Cardiac muscle cell (in vitro differentiated cells and primary cell): Measurements from ENCODE around the gene TUBB. TPM values are rescaled to one million over a fixed set of nuclear protein-coding genes. Genes with fewer than 3 reads are reported as not detected.

ENCODE experiments used
- DNase-seq, 2 donors: peaks; one replicate each; pipeline versions ENCODE4 v3.0.0 to v3.0.0-alpha.2; 2010 to 2017; ENCODE audit warnings: low read depth in 1 of 2, low spot score in 1 of 2
- H3K27ac ChIP-seq: fragments of 200-600 bp; sonication (generic); 2 replicates; pipeline ENCODE4 v1.5.1; 2016
- H3K27me3 ChIP-seq: fragments of 200-600 bp; sonication (generic); 2 replicates; pipeline ENCODE4 v1.6.0; 2016; ENCODE audit warnings: control low read depth
- H3K36me3 ChIP-seq: fragments of 200-600 bp; sonication (generic); 2 replicates; pipeline ENCODE4 v1.5.1; 2016; ENCODE audit warnings: control low read depth
- H3K4me1 ChIP-seq: fragments of 200-600 bp; sonication (generic); 2 replicates; pipeline ENCODE4 v1.8.1; 2017; ENCODE audit warnings: low read depth, mild to moderate bottlenecking, mixed run types
- H3K4me3 ChIP-seq: fragments of 200-600 bp; sonication (generic); 2 replicates; pipeline ENCODE4 v1.5.1; 2016; ENCODE audit warnings: mild to moderate bottlenecking
- H3K9me3 ChIP-seq: fragments of 200-600 bp; sonication (generic); 2 replicates; pipeline ENCODE4 v1.5.1; 2017; ENCODE audit warnings: low read depth, mild to moderate bottlenecking, control low read depth
- polyA plus RNA-seq: library from polyadenylated mRNA; unstranded; fragments of >200 nt; fragmentation: Nextera tagmentation; extraction: Ambion mirVana; gene quantifications from 2 replicates; pipeline ENCODE4 v1.2.1, GENCODE V29; 2016
- total RNA-seq: library from RNA; depleted of rRNA; stranded (reverse); fragments of >200 nt; gene quantifications from 2 replicates; pipeline ENCODE4 v1.2.3, GENCODE V29; 2016
- TF ChIP-seq, protein P1 (sequence below): IDR thresholded peaks from 2 replicates; pipeline ENCODE4 v1.5.1; 2012; ENCODE audit warnings: low read depth, mild to moderate bottlenecking, low read length

TUBB gene
- total and polyA plus RNA-seq, 2 experiments from 2014 or later = 675 to 827 TPM

DNA sequence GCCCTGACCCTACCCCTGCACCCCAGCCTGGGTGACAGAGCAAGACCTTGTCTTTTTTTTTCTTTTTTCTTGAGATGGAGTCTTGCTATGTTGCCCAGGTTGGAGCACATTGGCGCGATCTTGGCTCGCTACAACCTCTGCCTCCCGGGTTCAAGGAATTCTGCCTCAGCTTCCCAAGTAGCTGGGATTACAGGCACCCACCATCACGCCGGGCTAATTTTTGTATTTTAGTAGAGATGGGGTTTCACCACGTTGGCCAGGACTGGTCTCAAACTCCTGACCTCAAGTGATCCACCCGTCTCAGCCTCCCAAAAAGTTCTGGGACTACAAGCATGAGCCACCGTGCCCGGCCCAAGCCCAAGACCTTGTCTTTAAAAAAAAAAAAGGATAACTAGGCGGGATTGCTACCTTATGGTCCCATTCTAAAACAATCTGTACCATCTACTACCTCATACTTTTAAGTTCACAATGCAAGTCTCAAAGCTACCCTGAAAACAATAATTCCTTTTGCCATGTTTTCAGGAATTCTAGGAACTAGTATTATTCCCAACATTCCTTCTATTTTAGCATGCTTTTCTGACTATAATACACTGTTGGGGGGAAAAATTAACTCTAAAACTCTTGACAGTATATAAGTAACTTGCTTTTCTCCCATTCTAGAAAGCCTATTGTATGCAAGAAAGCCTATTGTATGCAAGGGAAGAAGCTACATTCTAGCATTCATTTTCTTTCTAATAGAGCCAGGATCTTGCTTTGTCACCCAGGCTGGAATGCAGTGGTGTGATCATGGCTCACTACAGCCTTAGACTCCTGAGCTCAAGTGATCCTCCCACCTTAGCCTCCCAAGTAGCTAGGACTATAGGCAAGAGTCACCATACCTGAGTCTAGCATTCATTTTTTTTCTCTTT is 6.6 kb downstream of the TUBB start:
- Histone ChIP-seq H3K27ac (peak overlapping the region; percentile 69), H3K27me3 (no peaks in the 10 kb centered on the region), H3K4me3 (no peak overlapping the region), H3K4me1 (peaks cover 3% of the 10 kb centered on the region), H3K36me3 (peaks cover 53% of the 10 kb centered on the region), H3K9me3 (no peaks in the 10 kb centered on the region)
- TF ChIP-seq, protein P1, sequence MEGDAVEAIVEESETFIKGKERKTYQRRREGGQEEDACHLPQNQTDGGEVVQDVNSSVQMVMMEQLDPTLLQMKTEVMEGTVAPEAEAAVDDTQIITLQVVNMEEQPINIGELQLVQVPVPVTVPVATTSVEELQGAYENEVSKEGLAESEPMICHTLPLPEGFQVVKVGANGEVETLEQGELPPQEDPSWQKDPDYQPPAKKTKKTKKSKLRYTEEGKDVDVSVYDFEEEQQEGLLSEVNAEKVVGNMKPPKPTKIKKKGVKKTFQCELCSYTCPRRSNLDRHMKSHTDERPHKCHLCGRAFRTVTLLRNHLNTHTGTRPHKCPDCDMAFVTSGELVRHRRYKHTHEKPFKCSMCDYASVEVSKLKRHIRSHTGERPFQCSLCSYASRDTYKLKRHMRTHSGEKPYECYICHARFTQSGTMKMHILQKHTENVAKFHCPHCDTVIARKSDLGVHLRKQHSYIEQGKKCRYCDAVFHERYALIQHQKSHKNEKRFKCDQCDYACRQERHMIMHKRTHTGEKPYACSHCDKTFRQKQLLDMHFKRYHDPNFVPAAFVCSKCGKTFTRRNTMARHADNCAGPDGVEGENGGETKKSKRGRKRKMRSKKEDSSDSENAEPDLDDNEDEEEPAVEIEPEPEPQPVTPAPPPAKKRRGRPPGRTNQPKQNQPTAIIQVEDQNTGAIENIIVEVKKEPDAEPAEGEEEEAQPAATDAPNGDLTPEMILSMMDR = no peak
- DNase-seq = no peak

DNA sequence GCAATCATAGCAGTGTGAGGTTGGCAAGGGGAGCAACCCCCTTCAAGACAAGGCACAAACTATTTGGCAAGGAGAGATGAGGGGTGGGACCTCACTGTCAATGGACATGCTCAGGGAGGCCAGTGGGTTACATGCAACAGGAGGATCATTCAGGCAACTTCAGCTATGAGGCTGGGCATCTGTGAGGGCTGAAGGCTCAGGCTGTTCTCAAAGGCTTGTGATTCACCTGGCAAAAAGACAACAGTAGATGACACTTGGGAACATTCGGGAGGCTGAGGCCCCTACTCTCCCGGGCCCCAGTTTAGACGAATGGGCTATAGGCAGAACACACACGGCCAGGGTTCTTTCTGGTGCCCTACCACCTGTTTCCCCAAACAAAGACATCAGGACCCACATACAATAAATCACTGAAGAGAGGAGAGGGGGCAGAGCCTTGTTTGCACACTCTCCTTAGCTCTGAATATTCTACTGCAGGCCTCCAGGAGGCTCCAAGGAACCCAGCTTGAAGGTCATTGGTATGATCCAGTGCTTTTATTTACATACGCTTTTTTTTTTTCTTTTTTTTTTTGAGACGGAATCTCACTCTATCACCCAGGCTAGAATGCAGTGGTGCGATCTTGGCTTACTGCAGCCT is 7.9 kb downstream of the TUBB start:
- Histone ChIP-seq H3K4me3 (no peak overlapping the region), H3K27me3 (no peaks in the 10 kb centered on the region), H3K4me1 (peaks cover 3% of the 10 kb centered on the region), H3K9me3 (no peaks in the 10 kb centered on the region), H3K36me3 (peaks cover 53% of the 10 kb centered on the region), H3K27ac (no peak overlapping the region)
- TF ChIP-seq, protein P1 = peak; percentile 23
- DNase-seq = peak in 1 of 2 donors; percentile 63

DNA sequence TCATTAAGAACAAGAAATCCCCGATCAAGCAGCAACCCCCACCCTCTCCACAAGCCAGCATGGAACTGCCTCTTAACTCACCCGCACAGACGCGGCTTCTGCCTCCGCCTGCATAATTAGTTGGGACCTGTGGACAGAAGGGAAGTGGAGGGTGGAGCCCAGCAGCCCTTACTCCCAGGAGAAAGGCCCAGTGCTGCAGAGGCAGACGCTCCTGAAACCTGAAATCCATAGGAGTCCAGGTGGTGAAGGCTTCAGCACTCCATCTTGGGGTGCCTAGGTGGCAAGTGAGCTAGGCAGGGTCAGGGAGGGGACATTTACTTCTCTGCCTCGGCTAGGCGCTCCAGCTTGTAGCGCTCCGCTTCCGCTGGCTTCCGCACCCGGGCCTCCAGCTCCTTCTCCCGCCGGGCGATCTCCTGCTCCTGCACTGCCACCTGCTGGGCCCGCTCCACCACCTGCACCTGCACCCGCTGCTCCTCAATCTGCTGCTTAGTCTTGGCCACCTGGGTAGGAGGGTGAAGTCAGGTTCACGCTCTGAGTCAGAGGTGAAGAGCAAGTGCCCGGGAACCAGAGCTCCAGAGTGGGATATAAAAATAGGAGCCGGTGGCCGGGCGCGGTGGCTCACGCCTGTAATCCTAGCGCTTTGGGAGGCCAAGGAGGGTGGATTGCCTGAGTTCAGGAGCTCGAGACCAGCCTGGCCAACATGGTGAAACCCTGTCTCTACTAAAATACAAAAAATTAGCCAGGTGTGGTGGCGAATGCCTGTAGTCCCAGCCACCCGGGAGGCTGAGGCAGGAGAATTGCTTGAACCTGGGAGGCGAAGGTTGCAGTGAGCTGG is 10.7 kb downstream of the TUBB start:
- Histone ChIP-seq H3K9me3 (no peaks in the 10 kb centered on the region), H3K4me3 (no peak overlapping the region), H3K27ac (peak overlapping the region; percentile 31), H3K36me3 (peaks cover 52% of the 10 kb centered on the region), H3K27me3 (no peaks in the 10 kb centered on the region), H3K4me1 (peaks cover 3% of the 10 kb centered on the region)
- TF ChIP-seq, protein P1 = peak; percentile 40
- peak; percentile 51 to 83 for DNase-seq

DNA sequence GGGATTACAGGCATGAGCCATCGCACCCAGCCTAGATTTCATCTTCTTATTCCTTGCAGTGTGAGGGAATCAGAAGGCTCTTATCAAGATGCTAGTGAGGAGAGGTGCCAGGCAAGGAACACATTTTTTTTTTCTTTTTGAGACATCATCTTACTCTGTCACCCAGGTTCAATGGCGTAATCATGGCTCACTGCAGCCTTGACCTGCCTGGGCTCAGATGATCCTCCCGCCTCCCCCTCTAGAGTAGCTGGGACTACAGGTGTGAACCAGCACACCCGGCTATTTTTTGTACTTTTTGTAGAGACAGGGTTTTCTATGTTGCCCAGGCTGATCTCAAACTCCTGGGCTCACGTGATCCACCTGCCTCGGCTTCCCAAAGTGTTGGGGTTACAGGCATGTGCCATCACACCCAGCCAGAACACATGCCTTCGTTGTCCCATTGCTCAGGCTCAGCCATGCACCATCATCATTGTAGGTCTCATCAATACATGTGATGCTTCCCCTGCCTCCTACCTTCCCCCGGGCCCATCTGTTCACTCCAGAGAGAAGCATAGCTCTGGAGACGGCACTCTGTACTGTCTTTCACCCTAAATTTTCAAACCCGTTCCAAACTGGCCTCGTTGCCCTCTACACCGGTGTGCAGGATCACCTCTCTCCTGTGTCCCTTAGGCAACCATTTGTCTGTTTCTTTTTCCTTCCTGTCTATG is 12.2 kb downstream of the TUBB start:
- H3K9me3 ChIP-seq = no peaks in the 10 kb centered on the region
- DNase-seq = no peak
- peaks cover 3% of the 10 kb centered on the region for H3K4me1 ChIP-seq
- no peaks in the 10 kb centered on the region for H3K27me3 ChIP-seq
- TF ChIP-seq, protein P1 = no peak
- no peak overlapping the region for H3K27ac ChIP-seq
- H3K4me3 ChIP-seq = no peak overlapping the region
- H3K36me3 ChIP-seq = peaks cover 51% of the 10 kb centered on the region
